ENCODE measurements around the gene PRKCA. TPM values are rescaled to one million over a fixed set of nuclear protein-coding genes. Genes with fewer than 3 reads are reported as not detected.

PRKCA gene
- total RNA-seq, 4 donors from 2014 or later, result 9.6 to 15.5 (median 11.1) TPM

- H3K4me3 ChIP-seq (ENCODE audit: low read depth, poor library complexity, severe bottlenecking), result no peak overlapping the region
- WGBS, 2 donors, result 86 to 87% methylated on average over 3 of the region's 3 CpGs
- DNase-seq (ENCODE audit: low spot score in 2 of 2), result no peak
- no peak for TF ChIP-seq POLR2A (IDR thresholded peaks at IDR 0.05)
- TF ChIP-seq CTCF (IDR thresholded peaks at IDR 0.05), result no peak
- intact Hi-C loops (cut with DNase I; ENCODE audit: low total_unique reads), result no loop called here
Measured at GRCh38 chr17:66795486-66795885, 493.1 kb downstream of the PRKCA start.

DNA sequence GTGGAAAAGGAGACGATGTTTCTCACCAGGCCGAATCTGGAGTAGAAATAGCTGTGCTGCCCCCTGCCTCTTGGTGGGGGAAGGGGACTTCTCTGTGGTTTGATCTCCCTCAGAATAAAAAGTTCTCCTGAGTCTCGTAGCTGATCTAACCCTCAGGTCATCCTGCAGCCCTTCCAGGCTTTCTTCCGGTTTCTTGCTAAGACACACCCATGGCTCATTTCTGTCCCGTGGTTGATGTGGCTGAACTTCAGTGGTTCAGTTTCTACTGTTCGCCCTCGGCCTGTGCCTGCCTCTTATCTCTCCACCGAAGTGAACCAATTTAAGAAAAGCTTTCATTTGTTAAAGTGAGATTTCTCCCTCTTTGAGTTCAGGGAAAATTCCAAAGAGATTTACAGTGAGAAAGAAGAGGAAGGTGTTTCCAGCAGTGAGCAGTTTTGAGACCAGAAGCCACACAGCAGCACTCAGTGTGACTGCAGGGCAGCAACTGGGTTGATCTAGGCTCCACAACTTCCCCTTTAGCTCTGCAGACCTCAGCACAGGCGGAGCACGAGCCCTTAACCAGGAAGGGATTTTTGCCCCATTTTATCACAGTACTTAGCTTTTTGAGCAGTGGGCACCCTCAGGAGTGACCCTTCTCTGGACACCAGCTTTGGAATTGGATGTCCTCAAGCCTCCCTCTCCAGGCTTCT lies 497.6 kb downstream of the PRKCA start:
- H3K4me3 ChIP-seq (ENCODE audit: low read depth, poor library complexity, severe bottlenecking), result no peak overlapping the region
- no peak for DNase-seq (ENCODE audit: low spot score in 2 of 2)
- no peak for TF ChIP-seq CTCF (IDR thresholded peaks at IDR 0.05)
- intact Hi-C loops (cut with DNase I; ENCODE audit: low total_unique reads), result loop anchor here (1.0 kb wide), 1 partner anchor 37 kb away; no protein-coding TSS in a partner anchor
- WGBS, 2 donors, result 74 to 78% methylated on average over 10 of the region's 10 CpGs

GRCh38 chr17:66803474-66803951 lies 501.1 kb downstream of the PRKCA start:
- 79 to 86% methylated on average over 19 of the region's 19 CpGs for WGBS, 2 donors
- TF ChIP-seq POLR2A (IDR thresholded peaks at IDR 0.05) (no peak), CTCF (IDR thresholded peaks at IDR 0.05) (no peak)
- intact Hi-C loops (cut with DNase I; ENCODE audit: low total_unique reads), result no loop called here

DNA sequence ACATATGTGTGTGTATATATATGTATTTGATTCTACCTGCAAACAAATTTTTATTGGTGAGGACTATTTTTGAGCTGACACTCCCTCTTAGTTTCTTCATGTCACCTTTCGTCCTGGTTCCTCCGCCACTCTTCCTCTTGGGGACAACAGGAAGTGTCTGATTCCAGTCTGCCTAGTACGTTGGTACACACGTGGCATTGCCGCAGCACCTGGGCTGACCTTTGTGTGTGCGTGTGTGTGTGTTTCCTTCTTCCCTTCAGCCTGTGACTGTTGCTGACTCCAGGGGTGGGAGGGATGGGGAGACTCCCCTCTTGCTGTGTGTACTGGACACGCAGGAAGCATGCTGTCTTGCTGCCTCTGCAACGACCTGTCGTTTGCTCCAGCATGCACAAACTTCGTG lies 503.2 kb downstream of the PRKCA start:
- DNase-seq (ENCODE audit: low spot score in 2 of 2), result no peak
- intact Hi-C loops (cut with DNase I; ENCODE audit: low total_unique reads), result no loop called here
- TF ChIP-seq POLR2A (IDR thresholded peaks at IDR 0.05) (no peak), CTCF (IDR thresholded peaks at IDR 0.05) (no peak)
- H3K4me3 ChIP-seq (ENCODE audit: low read depth, poor library complexity, severe bottlenecking), result no peak overlapping the region
- WGBS, 2 donors, result 66 to 69% methylated on average over 9 to 10 of the region's 10 CpGs

More at GRCh38 chr17:66803474-66803951, 501.1 kb downstream of the PRKCA start:
- no peak overlapping the region for H3K4me3 ChIP-seq (ENCODE audit: low read depth, poor library complexity, severe bottlenecking)
- no peak for DNase-seq (ENCODE audit: low spot score in 2 of 2)

DNA sequence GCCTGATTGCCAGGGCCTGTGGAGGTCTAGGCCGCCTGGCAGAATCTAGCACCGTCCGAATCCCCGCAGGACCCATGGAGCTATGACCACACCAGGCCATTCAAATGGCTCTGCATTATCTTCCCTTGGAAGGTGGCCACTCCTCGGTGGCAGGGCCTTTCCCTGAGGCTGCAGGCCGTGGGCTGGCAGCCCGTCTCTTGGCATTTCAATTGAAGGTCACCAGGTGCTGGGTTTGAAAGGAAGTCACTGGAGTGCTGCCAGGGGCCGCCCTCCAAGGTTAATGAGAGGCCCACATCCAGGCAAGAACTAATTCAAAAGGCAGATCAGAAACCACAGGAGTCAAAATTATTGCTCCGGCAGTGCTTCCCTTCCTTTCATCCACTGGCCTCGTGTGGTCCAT lies 504.8 kb downstream of the PRKCA start:
- no peak for DNase-seq (ENCODE audit: low spot score in 2 of 2)
- intact Hi-C loops (cut with DNase I; ENCODE audit: low total_unique reads), result no loop called here
- 71 to 84% methylated on average over 10 of the region's 10 CpGs for WGBS, 2 donors

More for the DNA sequence above, 504.8 kb downstream of the PRKCA start:
- H3K4me3 ChIP-seq (ENCODE audit: low read depth, poor library complexity, severe bottlenecking), result no peak overlapping the region
- no peak for TF ChIP-seq CTCF (IDR thresholded peaks at IDR 0.05)
- TF ChIP-seq POLR2A (IDR thresholded peaks at IDR 0.05), result no peak
